Endothelial cell of umbilical vein (primary cell): ENCODE results near the gene EID2B. TPM values are rescaled to one million over a fixed set of nuclear protein-coding genes. Genes with fewer than 3 reads are reported as not detected.

Experiments
- BruUV-seq: library from RNA; stranded (reverse); fragments of 400-500 nt; replicated peaks from 2 replicates; lab custom pipeline; 2021; lab: Mats Ljungman, UMichigan
- CTCF ChIA-PET: fragments of 300-600, 350-600 bp; sonication (Branson Sonifier 250); formaldehyde crosslinking; loops from one replicate; lab custom pipeline; 2021; ENCODE audit warnings: antibody characterized with exemption, inconsistent platforms; lab: Charles Lee
- POLR2A ChIA-PET: fragments of 300-600, 350-600 bp; sonication (Branson Sonifier 250); formaldehyde crosslinking; loops from one replicate; lab custom pipeline; 2021; ENCODE audit warnings: antibody characterized with exemption, inconsistent platforms; lab: Charles Lee
- DNase-seq: peaks from one replicate; pipeline ENCODE4 v3.0.0-alpha.2; 2011; ENCODE audit warnings: low read depth, low spot score
- FAIRE-seq: peaks from 2 replicates; lab custom pipeline; 2011; peaks lifted over from hg19 to GRCh38; lab: Jason Lieb, UNC
- H2AFZ ChIP-seq: 2 replicates; pipeline ENCODE4 v1.6.0; 2012; ENCODE audit warnings: low read depth, low read length, control low read depth, inconsistent platforms
- H3K27ac ChIP-seq: 2 replicates; pipeline ENCODE4 v1.5.1; 2011; ENCODE audit warnings: low read depth, mild to moderate bottlenecking, control low read depth, low read length, moderate library complexity; ENCODE audit not compliant: insufficient read depth
- H3K27me3 ChIP-seq, 2 experiments: 2 replicates each; pipeline versions ENCODE4 v1.6.0 to v1.6.1; 2011; ENCODE audit warnings: low read length in 2 of 2, mixed read lengths in 1 of 2; ENCODE audit not compliant: control insufficient read depth in 2 of 2, insufficient read depth in 2 of 2
- H3K36me3 ChIP-seq, 2 experiments: 2 replicates in 1 of 2; 3 replicates in 1 of 2; pipeline ENCODE4 v1.5.1; 2011; ENCODE audit warnings: low read length in 2 of 2, mild to moderate bottlenecking in 1 of 2, moderate library complexity in 1 of 2; ENCODE audit not compliant: control insufficient read depth in 2 of 2, insufficient read depth in 2 of 2; ENCODE audit errors: extremely low read depth in 1 of 2
- H3K4me1 ChIP-seq: 3 replicates; pipeline ENCODE4 v1.5.1; 2011; ENCODE audit warnings: mild to moderate bottlenecking, low read length; ENCODE audit not compliant: control insufficient read depth, insufficient read depth; ENCODE audit errors: extremely low read depth
- H3K4me2 ChIP-seq: 2 replicates; pipeline ENCODE4 v1.6.1; 2011; ENCODE audit warnings: low read length, control low read depth, mixed read lengths; ENCODE audit not compliant: insufficient read depth
- H3K4me3 ChIP-seq, 3 experiments: fragments of 200-600 bp in 1 of 3; sonication (generic), shearing (Covaris generic) in 1 of 3; replicated peaks in 1 of 3; 2 replicates each; pipeline ENCODE4 v1.5.1; 2011 to 2016; ENCODE audit warnings: control low read depth in 3 of 3, low read length in 3 of 3, mild to moderate bottlenecking in 2 of 3, inconsistent platforms in 1 of 3, low read depth in 1 of 3, moderate library complexity in 1 of 3; ENCODE audit not compliant: insufficient read depth in 1 of 3
- H3K79me2 ChIP-seq: 2 replicates; pipeline ENCODE4 v1.6.0; 2012; ENCODE audit warnings: low read length, inconsistent platforms; ENCODE audit not compliant: control insufficient read depth, insufficient read depth
- H3K9ac ChIP-seq: replicated peaks from 2 replicates; pipeline ENCODE3; 2011; ENCODE audit warnings: low read length, control low read depth; ENCODE audit not compliant: insufficient read depth; ENCODE audit errors: extremely low read depth
- H3K9me1 ChIP-seq: replicated peaks from 3 replicates; pipeline ENCODE4 v1.6.0; 2011; ENCODE audit warnings: mild to moderate bottlenecking, low read length; ENCODE audit not compliant: control insufficient read depth, insufficient read depth; ENCODE audit errors: extremely low read depth
- H3K9me3 ChIP-seq: replicated peaks from 2 replicates; pipeline ENCODE4 v1.5.1; 2012; ENCODE audit warnings: low read length, inconsistent platforms; ENCODE audit not compliant: control insufficient read depth, insufficient read depth
- H4K20me1 ChIP-seq: replicated peaks from 2 replicates; pipeline ENCODE3; 2011; ENCODE audit warnings: mild to moderate bottlenecking, low read length; ENCODE audit not compliant: control insufficient read depth, insufficient read depth; ENCODE audit errors: extremely low read depth
- CTCF ChIP-seq, 2 donors: IDR thresholded peaks; 1 replicate in 1 of 2; 2 replicates in 1 of 2; pipeline ENCODE4 v1.5.1; 2011; ENCODE audit warnings: low read length in 2 of 2, mild to moderate bottlenecking in 2 of 2, moderate library complexity in 2 of 2, control low read depth in 1 of 2, inconsistent platforms in 1 of 2, low read depth in 1 of 2; ENCODE audit not compliant: insufficient read depth in 1 of 2; ENCODE audit errors: extremely low read depth in 1 of 2
- EZH2 ChIP-seq: IDR thresholded peaks from 2 replicates; pipeline ENCODE4 v1.6.1; 2012; ENCODE audit warnings: borderline replicate concordance, low read depth, mild to moderate bottlenecking, moderate library complexity, low read length, inconsistent platforms; ENCODE audit not compliant: severe bottlenecking
- FOS ChIP-seq: IDR thresholded peaks from 2 replicates; pipeline ENCODE4 v1.6.1; 2011; ENCODE audit warnings: mild to moderate bottlenecking, low read length, moderate library complexity, borderline replicate concordance; ENCODE audit not compliant: insufficient read depth
- GATA2 ChIP-seq: IDR thresholded peaks from 2 replicates; pipeline ENCODE4 v1.7.0; 2011; ENCODE audit warnings: low read depth, mild to moderate bottlenecking, moderate library complexity, mixed read lengths, low read length; ENCODE audit not compliant: insufficient read length, insufficient read depth
- JUN ChIP-seq: IDR thresholded peaks from 2 replicates; pipeline ENCODE4 v1.6.1; 2011; ENCODE audit warnings: borderline replicate concordance, low read depth; ENCODE audit not compliant: insufficient read length, insufficient read depth
- MYC ChIP-seq: IDR thresholded peaks from one replicate; pipeline ENCODE4 v1.6.1; 2011; ENCODE audit warnings: mild to moderate bottlenecking, low read depth, low read length
- POLR2A ChIP-seq: IDR thresholded peaks from 2 replicates; pipeline ENCODE4 v1.6.1; 2012; ENCODE audit warnings: low read depth, mild to moderate bottlenecking, control low read depth, low read length
- POLR2AphosphoS5 ChIP-seq: IDR thresholded peaks from 2 replicates; pipeline ENCODE4 v1.6.1; 2012; ENCODE audit warnings: low read depth, mild to moderate bottlenecking, control low read depth, low read length, moderate library complexity; ENCODE audit not compliant: insufficient read depth
- dilution Hi-C: fragments of 300-500 bp; cut with MboI; formaldehyde crosslinking; loops from one replicate; pipeline ENCODE4 v1.15.0; 2019; ENCODE audit warnings: low sequenced_read_pairs; ENCODE audit not compliant: extremely low pct_ligation_motif_present
- intact Hi-C: fragments of 100-400 bp; cut with micrococcal nuclease; formaldehyde crosslinking; loops from one replicate; pipeline ENCODE4 v1.10.0; 2022
- polyA plus RNA-seq, 4 experiments: library from polyadenylated mRNA; depleted of rRNA in 3 of 4; stranded (reverse) in 3 of 4; unstranded in 1 of 4; fragments of >200 nt; gene quantifications; 2 replicates each; pipeline versions ENCODE4 v1.2.1 to v1.2.3, GENCODE V29; 2011 to 2012; ENCODE audit warnings: missing spikeins in 1 of 4
- total RNA-seq: library from RNA; stranded (reverse); gene quantifications from 2 replicates; pipeline ENCODE4 v1.2.3, GENCODE V29; 2021
- TF ChIP-seq, protein P1 (sequence below): IDR thresholded peaks from 2 replicates; pipeline ENCODE4 v1.6.1; 2011; ENCODE audit not compliant: insufficient read depth, insufficient read length

The EID2B gene
- total and polyA plus RNA-seq, 2 donors (not counting 3 experiments of a cell fraction or from before 2014, with no cell fraction given), result 1.7 to 3.9 TPM

DNA sequence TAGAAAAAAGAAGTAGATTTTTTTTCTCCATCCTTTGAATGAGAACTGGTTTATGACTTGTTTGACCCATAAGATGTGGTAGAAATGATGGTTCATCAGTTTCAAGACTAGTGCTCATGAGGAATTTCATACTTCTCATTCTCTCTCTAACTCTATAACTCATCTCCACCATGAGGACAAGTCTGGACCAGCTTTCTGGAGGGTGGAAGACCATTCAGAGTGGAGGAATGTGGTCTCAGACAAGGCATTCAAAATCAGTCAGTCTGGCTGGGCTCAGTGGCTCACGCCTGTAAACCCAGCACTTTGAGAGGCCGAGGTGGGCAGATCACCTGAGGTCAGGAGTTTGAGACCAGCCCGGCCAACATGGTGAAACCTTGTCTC is 10.8 kb upstream of the EID2B start:
- Histone ChIP-seq H3K9me3 (no peaks in the 10 kb centered on the region), H3K79me2 (peaks cover 7% of the 10 kb centered on the region), H3K27ac (no peak overlapping the region), H4K20me1 (peaks cover 3% of the 10 kb centered on the region), H3K9ac (no peak overlapping the region), H3K27me3 (peaks cover 8% of the 10 kb centered on the region in 2 experiments), H3K4me3 (no peak overlapping the region), H3K4me1 (peaks cover 21% of the 10 kb centered on the region), H3K4me2 (no peak overlapping the region), H3K9me1 (no peaks in the 10 kb centered on the region), H3K36me3 (no peaks in the 10 kb centered on the region), H2AFZ (no peak overlapping the region)
- FAIRE-seq (no peak), DNase-seq (no peak)
- CTCF ChIA-PET, result no interaction called here
- intact Hi-C loops (no loop called here), dilution Hi-C loops (no loop called here)
- TF ChIP-seq GATA2 (no peak), CTCF (IDR thresholded peaks at IDR 0.05; ENCODE audit: extremely low read depth in 1 of 2, insufficient read depth in 1 of 2, low read depth in 1 of 2, low read length in 2 of 2) (no peak), FOS (no peak), POLR2AphosphoS5 (no peak), EZH2 (no peak), POLR2A (no peak), JUN (no peak), MYC (no peak)
- TF ChIP-seq, protein P1, sequence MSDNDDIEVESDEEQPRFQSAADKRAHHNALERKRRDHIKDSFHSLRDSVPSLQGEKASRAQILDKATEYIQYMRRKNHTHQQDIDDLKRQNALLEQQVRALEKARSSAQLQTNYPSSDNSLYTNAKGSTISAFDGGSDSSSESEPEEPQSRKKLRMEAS, result no peak
- POLR2A ChIA-PET, result no interaction called here
- BruUV-seq, result no TSS peak
